OCI-LY3 (cell line): ENCODE results near the gene ASRGL1.
"Not testable (repeated sequence)": the region's sequence is repeated elsewhere in the genome, so short reads cannot be mapped to it uniquely, and the experiment has no call there.

Experiments used
- CTCF ChIP-seq: fragments of 200-600, 300-600 bp; sonication (generic); IDR thresholded peaks from 2 replicates; pipeline ENCODE4 v1.5.1; 2014; ENCODE audit warnings: antibody characterized with exemption, low read length, low read depth
- EZH2phosphoT487 ChIP-seq: fragments of 200-600 bp; shearing (Covaris generic); IDR thresholded peaks from 2 replicates; pipeline ENCODE4 v1.6.1; 2018; ENCODE audit warnings: antibody characterized with exemption, mixed run types, low read depth

- TF ChIP-seq CTCF, EZH2phosphoT487: not testable (repeated sequence)
Observed at GRCh38 chr11:62325781-62326180, 11.5 kb upstream of the ASRGL1 start.
